Lung (tissue), 16 donors: ENCODE results near the gene TVP23A. TPM values are rescaled to one million over a fixed set of nuclear protein-coding genes. Genes with fewer than 3 reads are reported as not detected.
A peak's percentile ranks its signal among the peaks of the same experiment; 100 is the strongest.

Source experiments
- ATAC-seq: fragments of 200-7000 bp; cut with Tn5 transposase; one replicate; pipeline ENCODE4 v1.9.1; 2020; ENCODE audit warnings: moderate number of reproducible peaks; ENCODE audit not compliant: insufficient read depth, low FRiP score
- DNase-seq, 3 donors: peaks; one replicate each; pipeline ENCODE4 v3.0.0-alpha.2; 2013 to 2017
- H3K27ac ChIP-seq, 2 donors: one replicate each; pipeline ENCODE4 v1.5.1; 2013; ENCODE audit warnings: mild to moderate bottlenecking in 2 of 2, moderate library complexity in 2 of 2, control low read depth in 1 of 2, inconsistent platforms in 1 of 2, low read depth in 1 of 2, low read length in 1 of 2
- H3K27me3 ChIP-seq, 3 donors: one replicate each; pipeline ENCODE4 v1.5.1; 2013; ENCODE audit warnings: low read length in 2 of 3; ENCODE audit not compliant: control insufficient read depth in 3 of 3, insufficient read depth in 3 of 3
- H3K36me3 ChIP-seq, 4 donors: one replicate each; pipeline ENCODE4 v1.5.1; 2013; ENCODE audit warnings: low read length in 4 of 4, mild to moderate bottlenecking in 1 of 4, moderate library complexity in 1 of 4; ENCODE audit not compliant: control insufficient read depth in 4 of 4, insufficient read depth in 4 of 4
- H3K4me1 ChIP-seq, 5 donors: one replicate each; pipeline ENCODE4 v1.5.1; 2013; ENCODE audit warnings: low read length in 5 of 5, mild to moderate bottlenecking in 2 of 5, moderate library complexity in 1 of 5; ENCODE audit not compliant: control insufficient read depth in 5 of 5, insufficient read depth in 5 of 5
- H3K4me3 ChIP-seq: one replicate; pipeline ENCODE4 v1.5.1; 2013; ENCODE audit warnings: mild to moderate bottlenecking, control low read depth, moderate library complexity
- H3K9ac ChIP-seq, 2 donors: one replicate each; pipeline ENCODE4 v1.5.1; 2013; ENCODE audit warnings: low read length in 2 of 2, control low read depth in 1 of 2; ENCODE audit not compliant: insufficient read depth in 1 of 2
- H3K9me3 ChIP-seq, 4 donors: one replicate each; pipeline ENCODE4 v1.5.1; 2013; ENCODE audit warnings: low read length in 3 of 4, mild to moderate bottlenecking in 1 of 4, moderate library complexity in 1 of 4; ENCODE audit not compliant: control insufficient read depth in 4 of 4, insufficient read depth in 3 of 4
- CTCF ChIP-seq: IDR thresholded peaks from 2 replicates; pipeline ENCODE4 v1.5.1; 2012; ENCODE audit warnings: mild to moderate bottlenecking; ENCODE audit errors: control extremely low read depth, extremely low read depth
- WGBS, 2 donors: extraction: QIAGEN DNeasy Blood & Tissue Kit; methylation state at CpG; one replicate each; pipeline ENCODE4 v1.1.7; 2013; 5-methylcytosine and 5-hydroxymethylcytosine counted together
- long read RNA-seq, 5 donors: transcript quantifications; one replicate each; lab custom pipeline, GENCODE V29; 2026
- polyA plus RNA-seq, 2 donors: library from polyadenylated mRNA; stranded (reverse); fragments of 200-250 nt; gene quantifications; one replicate each; pipeline ENCODE4 v1.2.1, GENCODE V29; 2013
- total RNA-seq, 2 donors: library from RNA; depleted of rRNA in 1 of 2; stranded (reverse); fragments of >200 nt in 1 of 2; gene quantifications; one replicate each; pipeline ENCODE4 v1.2.1, GENCODE V29; 2014 to 2021
- donor health status: control.
- donor health status: control.
- donor health status: Bipolar disorder and iron deficiency.
- donor health status: healthy.
- donor health status: DM: yes; HTN: yes; CAD: no.

TVP23A gene
- 1 to 10 TPM in 1 of 2 donors, under 1 TPM in 1; 0.25 to 6.1 TPM for total RNA-seq
- polyA plus RNA-seq = under 1 TPM; 0.22 to 0.25 TPM
- long read RNA-seq, donor 1, partial matches to known transcripts = 37 of 37 reads
- long read RNA-seq, donor 1, other reads (novel, unspliced or antisense) = 0 of 37 reads
- long read RNA-seq, donor 2 = 0 reads
- long read RNA-seq, donor 3, partial matches to known transcripts = 0 of 1 reads
- long read RNA-seq, donor 3, other reads (novel, unspliced or antisense) = 0 of 1 reads
- long read RNA-seq, donor 4 = 0 reads
- long read RNA-seq, donor 5 = 0 reads

- Histone ChIP-seq H3K9ac (peak within 1 kb of the TSS in 1 of 2 donors; percentile 32), H3K9me3 (no peaks in the 10 kb centered on the region), H3K27me3 (peaks cover 0 to 3% (median 0%) of the 10 kb centered on the region in 3 donors), H3K27ac (no peak within 1 kb of the TSS), H3K4me3 (no peak within 1 kb of the TSS), H3K4me1 (peaks cover 0 to 2% (median 0%) of the 10 kb centered on the region in 5 donors), H3K36me3 (no peaks in the 10 kb centered on the region)
- WGBS, 2 donors = 41 to 54% methylated on average over 64 of the region's 64 CpGs
- DNase-seq (peak; percentile 48 to 61 (median 57)), ATAC-seq (no peak)
- no peak for TF ChIP-seq CTCF
Observed at GRCh38 chr16:10817963-10818941, at the start of gene TVP23A. TVP23A (minus strand) TSS chr16:10818794; CDS start chr16:10818493, 301 bp downstream.

DNA sequence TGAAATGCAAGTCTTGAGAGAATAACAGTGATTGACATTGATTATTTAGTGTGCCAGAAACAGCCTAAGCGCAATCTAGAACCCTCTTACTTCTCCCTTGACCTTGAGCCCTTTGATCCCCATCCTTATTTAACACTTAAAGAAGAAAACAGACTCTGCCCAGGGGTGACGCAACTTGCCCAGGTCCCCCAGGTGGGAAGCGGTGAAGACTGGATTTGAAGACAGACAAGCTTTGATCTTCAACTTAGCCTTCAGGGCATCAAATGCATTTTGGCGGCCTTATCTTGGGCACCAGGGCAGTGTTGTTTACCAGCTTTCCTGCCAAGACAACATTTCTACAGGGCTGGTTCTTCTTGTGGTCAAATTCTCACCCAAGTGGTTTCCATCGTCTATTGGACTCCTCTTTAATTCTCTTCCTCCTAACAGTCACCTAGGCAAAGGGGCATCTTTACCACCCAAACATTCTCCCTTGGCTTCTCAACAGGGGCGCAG lies 49.6 kb upstream of the TVP23A start:
- Histone ChIP-seq H3K4me3 (no peak overlapping the region), H3K27me3 (peaks cover 0 to under 1% (median 0%) of the 10 kb centered on the region in 3 donors), H3K36me3 (no peaks in the 10 kb centered on the region), H3K4me1 (peaks cover 0 to 29% (median 0%) of the 10 kb centered on the region in 5 donors), H3K9ac (no peak overlapping the region), H3K9me3 (no peaks in the 10 kb centered on the region), H3K27ac (peak overlapping the region in 1 of 2 donors; percentile 75)
- 44 to 60% methylated on average over 6 of the region's 6 CpGs for WGBS, 2 donors
- TF ChIP-seq CTCF = no peak
- DNase-seq (no peak), ATAC-seq (no peak)

GRCh38 chr16:10867199-10867598 lies 48.6 kb upstream of the TVP23A start:
- H3K4me1 ChIP-seq = peaks cover 0 to 29% (median 0%) of the 10 kb centered on the region in 5 donors

More at GRCh38 chr16:10867199-10867598, 48.6 kb upstream of the TVP23A start:
- Histone ChIP-seq H3K9ac (no peak overlapping the region), H3K27ac (peak overlapping the region in 1 of 2 donors; percentile 10), H3K36me3 (no peaks in the 10 kb centered on the region), H3K9me3 (no peaks in the 10 kb centered on the region), H3K27me3 (no peaks in the 10 kb centered on the region), H3K4me3 (no peak overlapping the region)
- DNase-seq (no peak), ATAC-seq (no peak)
- no peak for TF ChIP-seq CTCF
- WGBS, 2 donors = 81 to 89% methylated on average over 6 of the region's 6 CpGs
